H9 (cell line): ENCODE data around the gene TSPAN18. TPM values are rescaled to one million over a fixed set of nuclear protein-coding genes. Genes with fewer than 3 reads are reported as not detected.

Experiments
- DNase-seq: peaks from one replicate; pipeline ENCODE4 v3.0.0-alpha.2; 2017
- H2AFZ ChIP-seq: one replicate; pipeline ENCODE4 v1.6.1; 2013; ENCODE audit warnings: mild to moderate bottlenecking, low read length, control low read depth, moderate library complexity
- H2AK5ac ChIP-seq: 2 replicates; pipeline ENCODE4 v1.6.1; 2013; ENCODE audit warnings: low read length, control low read depth, mixed read lengths; ENCODE audit not compliant: insufficient read length
- H2BK120ac ChIP-seq: one replicate; pipeline ENCODE4 v1.6.1; 2013; ENCODE audit warnings: low read depth, mild to moderate bottlenecking, low read length, control low read depth, inconsistent platforms; ENCODE audit not compliant: poor library complexity, severe bottlenecking
- H2BK12ac ChIP-seq: 2 replicates; pipeline ENCODE4 v1.6.1; 2013; ENCODE audit warnings: low read length, control low read depth, mixed read lengths, low read depth; ENCODE audit not compliant: insufficient read length
- H2BK15ac ChIP-seq: 2 replicates; pipeline ENCODE4 v1.6.1; 2013; ENCODE audit warnings: low read depth, low read length, control low read depth
- H2BK20ac ChIP-seq: one replicate; pipeline ENCODE4 v1.6.1; 2013; ENCODE audit warnings: low read depth, mild to moderate bottlenecking, low read length, control low read depth, inconsistent platforms; ENCODE audit not compliant: poor library complexity, severe bottlenecking
- H2BK5ac ChIP-seq: 2 replicates; pipeline ENCODE4 v1.6.1; 2013; ENCODE audit warnings: low read length, control low read depth, mixed read lengths; ENCODE audit not compliant: insufficient read length
- H3K14ac ChIP-seq: 2 replicates; pipeline ENCODE4 v1.6.1; 2013; ENCODE audit warnings: low read length, control low read depth; ENCODE audit not compliant: insufficient read depth
- H3K18ac ChIP-seq: 2 replicates; pipeline ENCODE4 v1.6.1; 2013; ENCODE audit warnings: low read depth, mild to moderate bottlenecking, mixed read lengths, low read length, control low read depth; ENCODE audit not compliant: insufficient read length
- H3K23ac ChIP-seq: 2 replicates; pipeline ENCODE4 v1.6.1; 2013; ENCODE audit warnings: low read length, control low read depth, mixed read lengths, low read depth; ENCODE audit not compliant: insufficient read length
- H3K23me2 ChIP-seq: 2 replicates; pipeline ENCODE4 v1.6.1; 2013; ENCODE audit warnings: low read depth, mild to moderate bottlenecking, mixed read lengths, low read length, control low read depth; ENCODE audit not compliant: insufficient read length, poor library complexity, severe bottlenecking
- H3K27ac ChIP-seq: 2 replicates; pipeline ENCODE4 v1.5.1; 2013; ENCODE audit warnings: low read length, control low read depth, mixed read lengths, low read depth; ENCODE audit not compliant: insufficient read length
- H3K27me3 ChIP-seq: 2 replicates; pipeline ENCODE4 v1.6.1; 2013; ENCODE audit warnings: low read length, control low read depth, inconsistent platforms; ENCODE audit not compliant: insufficient read depth
- H3K4ac ChIP-seq: 2 replicates; pipeline ENCODE4 v1.6.1; 2013; ENCODE audit warnings: low read depth, mild to moderate bottlenecking, control low read depth, inconsistent platforms, low read length, moderate library complexity
- H3K4me1 ChIP-seq: 2 replicates; pipeline ENCODE4 v1.6.1; 2013; ENCODE audit warnings: low read length, control low read depth, inconsistent platforms; ENCODE audit not compliant: insufficient read depth
- H3K4me2 ChIP-seq: 2 replicates; pipeline ENCODE4 v1.6.1; 2013; ENCODE audit warnings: low read length, control low read depth, mixed read lengths; ENCODE audit not compliant: insufficient read length, insufficient read depth
- H3K56ac ChIP-seq: 2 replicates; pipeline ENCODE4 v1.6.1; 2013; ENCODE audit warnings: low read depth, mild to moderate bottlenecking, mixed read lengths, low read length, control low read depth; ENCODE audit not compliant: insufficient read length
- H3K79me1 ChIP-seq: 2 replicates; pipeline ENCODE4 v1.6.1; 2013; ENCODE audit warnings: low read depth, mild to moderate bottlenecking, moderate library complexity, low read length, control low read depth, inconsistent platforms; ENCODE audit not compliant: insufficient read depth, poor library complexity, severe bottlenecking
- H3K79me2 ChIP-seq: 2 replicates; pipeline ENCODE4 v1.6.1; 2013; ENCODE audit warnings: low read length, control low read depth, inconsistent platforms; ENCODE audit not compliant: insufficient read depth
- H3K9ac ChIP-seq: 2 replicates; pipeline ENCODE4 v1.6.1; 2013; ENCODE audit warnings: low read length, control low read depth, mixed read lengths; ENCODE audit not compliant: insufficient read length; ENCODE audit errors: extremely low read depth
- H3K9me3 ChIP-seq: one replicate; pipeline ENCODE4 v1.6.1; 2013; ENCODE audit warnings: low read depth, low read length, inconsistent platforms; ENCODE audit not compliant: control insufficient read depth
- H3T11ph ChIP-seq: one replicate; pipeline ENCODE4 v1.6.1; 2013; ENCODE audit warnings: mild to moderate bottlenecking, low read length, control low read depth, inconsistent platforms
- H4K20me1 ChIP-seq: one replicate; pipeline ENCODE4 v1.6.1; 2013; ENCODE audit not compliant: control insufficient read depth, insufficient read length, insufficient read depth
- H4K5ac ChIP-seq: 2 replicates; pipeline ENCODE4 v1.6.1; 2013; ENCODE audit warnings: low read depth, mild to moderate bottlenecking, mixed read lengths, low read length, control low read depth; ENCODE audit not compliant: insufficient read length
- H4K8ac ChIP-seq: replicated peaks from 2 replicates; pipeline ENCODE4 v1.6.1; 2013; ENCODE audit warnings: low read length, control low read depth, mixed read lengths, low read depth; ENCODE audit not compliant: insufficient read length
- H4K91ac ChIP-seq: 2 replicates; pipeline ENCODE4 v1.6.1; 2013; ENCODE audit warnings: low read depth, mild to moderate bottlenecking, moderate library complexity, mixed read lengths, low read length, control low read depth; ENCODE audit not compliant: insufficient read length
- H3K27ac Mint-ChIP-seq, 3 experiments: 2 replicates in 2 of 3; 3 replicates in 1 of 3; pipeline ENCODE4 v1.8.0; 2020 to 2021; ENCODE audit warnings: mixed read lengths in 3 of 3, mild to moderate bottlenecking in 1 of 3, moderate library complexity in 1 of 3
- H3K27me3 Mint-ChIP-seq: 2 replicates; pipeline ENCODE4 v1.8.0; 2021; ENCODE audit warnings: low read depth, mild to moderate bottlenecking, moderate library complexity, mixed read lengths
- H3K36me3 Mint-ChIP-seq, 3 experiments: 2 replicates in 2 of 3; 3 replicates in 1 of 3; pipeline ENCODE4 v1.8.0; 2020 to 2021; ENCODE audit warnings: low read depth in 3 of 3, mixed read lengths in 3 of 3; ENCODE audit not compliant: insufficient read depth in 1 of 3
- H3K4me1 Mint-ChIP-seq, 2 experiments: 2 replicates each; pipeline ENCODE4 v1.8.0; 2020; ENCODE audit warnings: mixed read lengths in 2 of 2
- H3K4me3 Mint-ChIP-seq, 2 experiments: 2 replicates in 1 of 2; 3 replicates in 1 of 2; pipeline ENCODE4 v1.8.0; 2020 to 2021; ENCODE audit warnings: mild to moderate bottlenecking in 2 of 2, mixed read lengths in 2 of 2, moderate library complexity in 1 of 2
- H3K9me3 Mint-ChIP-seq, 2 experiments: 2 replicates in 1 of 2; 3 replicates in 1 of 2; pipeline ENCODE4 v1.8.0; 2020; ENCODE audit warnings: mild to moderate bottlenecking in 2 of 2, mixed read lengths in 2 of 2, moderate library complexity in 1 of 2
- WGBS: extraction: QIAGEN DNeasy Blood & Tissue Kit; methylation state at CpG from one replicate; pipeline ENCODE4 v1.1.7; 2013; ENCODE audit warnings: missing lambda C conversion rate, low lambda C conversion rate, mixed read lengths; ENCODE audit not compliant: insufficient read length; ENCODE audit errors: extremely low coverage; 5-methylcytosine and 5-hydroxymethylcytosine counted together
- total RNA-seq: library from RNA; stranded (reverse); gene quantifications from 2 replicates; pipeline ENCODE4 v1.2.1, GENCODE V29; 2021
- TF ChIP-seq, protein P1 (sequence below): fragments of 200-600 bp; sonication (generic); conservative IDR thresholded peaks from 3 replicates; pipeline ENCODE4 v1.8.0; 2021; ENCODE audit warnings: antibody characterized with exemption, mild to moderate bottlenecking

Gene TSPAN18
- total RNA-seq, 1 experiment from 2014 or later = 25.3 TPM

DNA sequence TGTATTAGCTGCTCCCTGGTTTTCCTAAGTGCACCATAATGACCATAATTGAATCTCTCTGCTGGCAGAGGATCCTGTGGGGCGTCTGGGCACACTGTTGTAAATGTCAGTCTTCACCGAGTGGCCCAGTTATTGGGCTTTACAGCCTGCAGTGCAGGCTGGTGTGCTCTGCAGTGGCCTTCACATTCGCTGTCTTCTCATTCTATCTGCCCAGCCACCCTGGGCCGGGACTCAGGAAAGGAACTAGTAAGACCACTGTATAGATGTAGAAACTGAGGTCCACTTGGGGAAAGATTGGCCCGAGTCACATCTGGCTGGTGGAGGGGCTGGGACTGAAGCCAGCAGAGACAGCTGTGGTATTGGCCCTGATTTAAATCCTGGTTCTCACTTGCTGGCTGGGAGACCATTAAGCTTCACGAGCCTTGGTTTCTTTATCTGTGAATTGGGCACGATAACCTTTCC lies 49.3 kb downstream of the TSPAN18 start:
- TF ChIP-seq, protein P1, sequence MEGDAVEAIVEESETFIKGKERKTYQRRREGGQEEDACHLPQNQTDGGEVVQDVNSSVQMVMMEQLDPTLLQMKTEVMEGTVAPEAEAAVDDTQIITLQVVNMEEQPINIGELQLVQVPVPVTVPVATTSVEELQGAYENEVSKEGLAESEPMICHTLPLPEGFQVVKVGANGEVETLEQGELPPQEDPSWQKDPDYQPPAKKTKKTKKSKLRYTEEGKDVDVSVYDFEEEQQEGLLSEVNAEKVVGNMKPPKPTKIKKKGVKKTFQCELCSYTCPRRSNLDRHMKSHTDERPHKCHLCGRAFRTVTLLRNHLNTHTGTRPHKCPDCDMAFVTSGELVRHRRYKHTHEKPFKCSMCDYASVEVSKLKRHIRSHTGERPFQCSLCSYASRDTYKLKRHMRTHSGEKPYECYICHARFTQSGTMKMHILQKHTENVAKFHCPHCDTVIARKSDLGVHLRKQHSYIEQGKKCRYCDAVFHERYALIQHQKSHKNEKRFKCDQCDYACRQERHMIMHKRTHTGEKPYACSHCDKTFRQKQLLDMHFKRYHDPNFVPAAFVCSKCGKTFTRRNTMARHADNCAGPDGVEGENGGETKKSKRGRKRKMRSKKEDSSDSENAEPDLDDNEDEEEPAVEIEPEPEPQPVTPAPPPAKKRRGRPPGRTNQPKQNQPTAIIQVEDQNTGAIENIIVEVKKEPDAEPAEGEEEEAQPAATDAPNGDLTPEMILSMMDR = no peak
- H3K9me3 Mint-ChIP-seq = no peaks in the 10 kb centered on the region; a peak in 1 of 5 replicates
- Histone ChIP-seq H4K20me1 (no peaks in the 10 kb centered on the region), H3K4ac (no peak overlapping the region), H3K79me2 (no peaks in the 10 kb centered on the region), H2AFZ (no peak overlapping the region), H3K27ac (no peak overlapping the region), H3K56ac (no peak overlapping the region), H4K5ac (no peak overlapping the region), H4K8ac (no peak overlapping the region), H2BK5ac (no peak overlapping the region), H3K23ac (no peak overlapping the region), H4K91ac (no peak overlapping the region), H2BK15ac (no peak overlapping the region), H3K23me2 (no peaks in the 10 kb centered on the region), H3T11ph (no peak overlapping the region), H2BK12ac (no peak overlapping the region), H3K14ac (no peak overlapping the region), H2AK5ac (no peak overlapping the region), H3K9ac (no peak overlapping the region), H3K18ac (no peak overlapping the region), H3K27me3 (no peaks in the 10 kb centered on the region; the same call in 1 of the 2 replicates), H3K4me2 (no peak overlapping the region), H3K4me1 (peaks cover 15% of the 10 kb centered on the region), H3K79me1 (no peaks in the 10 kb centered on the region), H2BK20ac (no peak overlapping the region), H2BK120ac (no peak overlapping the region), H3K9me3 (no peaks in the 10 kb centered on the region)
- peaks cover 56 to 59% of the 10 kb centered on the region in 2 experiments for H3K4me1 Mint-ChIP-seq
- H3K27ac Mint-ChIP-seq = no peak overlapping the region
- DNase-seq = no peak
- H3K36me3 Mint-ChIP-seq = peaks cover 0 to 3% (median 0%) of the 10 kb centered on the region in 3 experiments; a peak in 2 of 7 replicates
- H3K4me3 Mint-ChIP-seq = no peak overlapping the region
- peaks cover 4% of the 10 kb centered on the region for H3K27me3 Mint-ChIP-seq
- WGBS = no CpG with 5 or more reads among the region's 7 CpGs
